HG03045 (cell line): ENCODE measurements around the gene HSF4.
A peak's percentile ranks its signal among the peaks of the same experiment; 100 is the strongest.

Experiments
- ATAC-seq: cut with Tn5 transposase; IDR thresholded peaks from one replicate; pipeline ENCODE4 v1.9.1; 2021; ENCODE audit warnings: mild to moderate bottlenecking, moderate library complexity; ENCODE audit not compliant: unreplicated experiment

HSF4 gene

DNA sequence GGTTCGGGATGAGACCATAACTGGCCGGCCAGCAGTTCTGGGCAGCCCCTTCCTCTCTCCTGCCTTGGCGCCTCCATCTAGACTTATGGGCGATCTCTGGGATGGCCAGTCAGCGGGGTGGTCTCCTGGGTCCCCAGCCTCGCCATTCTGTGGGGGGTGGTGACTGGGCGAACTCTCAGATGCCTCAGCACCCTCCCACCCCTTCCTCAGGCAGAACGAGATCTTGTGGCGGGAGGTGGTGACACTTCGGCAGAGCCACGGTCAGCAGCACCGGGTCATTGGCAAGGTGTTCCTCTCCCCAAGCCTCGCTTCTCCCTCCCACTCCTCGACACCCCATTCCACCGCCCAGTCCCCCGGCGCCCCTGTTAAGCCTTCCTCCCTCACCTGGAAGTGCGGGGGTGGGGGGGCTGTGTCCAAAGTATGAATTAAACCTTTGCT lies 1.6 kb downstream of the HSF4 start:
- no peak for ATAC-seq

GRCh38 chr16:67166598-67167168 lies 2.1 kb downstream of the HSF4 start:
- ATAC-seq: no peak

DNA sequence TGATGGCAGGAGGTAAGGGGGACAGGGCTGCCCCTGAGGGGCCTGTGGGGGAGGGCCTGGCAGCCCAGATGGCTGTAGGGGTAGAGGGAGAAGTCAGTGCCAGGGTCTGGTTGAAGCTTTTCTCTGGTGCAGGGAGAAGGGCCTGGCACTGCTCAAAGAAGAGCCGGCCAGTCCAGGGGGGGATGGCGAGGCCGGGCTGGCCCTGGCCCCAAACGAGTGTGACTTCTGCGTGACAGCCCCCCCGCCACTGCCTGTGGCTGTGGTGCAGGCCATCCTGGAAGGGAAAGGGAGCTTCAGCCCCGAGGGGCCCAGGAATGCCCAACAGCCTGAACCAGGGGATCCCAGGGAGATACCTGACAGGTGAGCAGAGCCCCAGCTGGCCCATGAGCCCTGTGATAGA lies 3.0 kb downstream of the HSF4 start:
- ATAC-seq: no peak

DNA sequence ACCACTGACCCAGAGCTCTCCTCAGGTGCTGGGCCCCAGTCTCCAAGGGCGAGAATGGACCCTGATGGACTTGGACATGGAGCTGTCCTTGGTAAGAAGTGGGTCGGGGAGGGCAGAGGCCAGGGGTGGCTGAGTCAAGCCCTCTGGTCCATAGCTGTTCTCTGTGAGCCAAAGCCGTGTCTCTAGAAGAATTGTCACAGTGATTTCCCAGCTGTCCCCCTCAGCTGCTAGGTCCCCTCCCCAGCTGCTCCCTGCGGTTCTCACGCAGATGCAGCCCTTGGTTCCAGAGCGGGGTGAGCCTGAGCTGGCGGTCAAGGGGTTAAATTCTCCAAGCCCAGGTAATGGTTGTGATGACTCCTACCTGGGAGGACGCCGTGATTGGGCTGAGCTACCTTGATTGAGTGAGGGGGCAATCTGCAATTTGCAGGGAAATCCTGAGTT lies 4.5 kb downstream of the HSF4 start:
- ATAC-seq: no peak

DNA sequence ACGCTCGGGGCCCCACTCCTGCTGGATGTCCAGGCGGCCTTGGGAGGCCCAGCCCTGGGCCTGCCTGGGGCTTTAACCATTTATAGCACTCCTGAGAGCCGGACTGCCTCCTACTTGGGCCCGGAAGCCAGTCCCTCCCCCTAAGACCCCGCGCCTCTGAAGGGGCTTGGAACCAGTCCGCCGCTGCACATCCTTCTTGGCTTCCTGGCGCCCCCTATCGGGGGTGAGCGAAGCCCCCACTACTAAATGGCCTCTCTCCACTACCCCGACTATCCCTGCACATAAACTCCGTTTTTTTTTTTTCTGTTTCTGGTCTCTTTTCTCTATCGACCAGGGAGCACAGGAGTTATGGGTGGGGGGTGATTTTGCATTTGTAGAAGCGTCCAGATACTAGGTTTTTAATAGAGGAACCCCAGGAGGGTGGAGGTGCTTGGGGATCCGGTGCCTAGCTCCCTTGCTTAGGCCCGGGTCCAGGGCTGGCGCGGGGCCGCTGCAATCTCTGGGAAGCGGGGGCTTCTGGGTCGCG lies 5.2 kb downstream of the HSF4 start:
- ATAC-seq: no peak

DNA sequence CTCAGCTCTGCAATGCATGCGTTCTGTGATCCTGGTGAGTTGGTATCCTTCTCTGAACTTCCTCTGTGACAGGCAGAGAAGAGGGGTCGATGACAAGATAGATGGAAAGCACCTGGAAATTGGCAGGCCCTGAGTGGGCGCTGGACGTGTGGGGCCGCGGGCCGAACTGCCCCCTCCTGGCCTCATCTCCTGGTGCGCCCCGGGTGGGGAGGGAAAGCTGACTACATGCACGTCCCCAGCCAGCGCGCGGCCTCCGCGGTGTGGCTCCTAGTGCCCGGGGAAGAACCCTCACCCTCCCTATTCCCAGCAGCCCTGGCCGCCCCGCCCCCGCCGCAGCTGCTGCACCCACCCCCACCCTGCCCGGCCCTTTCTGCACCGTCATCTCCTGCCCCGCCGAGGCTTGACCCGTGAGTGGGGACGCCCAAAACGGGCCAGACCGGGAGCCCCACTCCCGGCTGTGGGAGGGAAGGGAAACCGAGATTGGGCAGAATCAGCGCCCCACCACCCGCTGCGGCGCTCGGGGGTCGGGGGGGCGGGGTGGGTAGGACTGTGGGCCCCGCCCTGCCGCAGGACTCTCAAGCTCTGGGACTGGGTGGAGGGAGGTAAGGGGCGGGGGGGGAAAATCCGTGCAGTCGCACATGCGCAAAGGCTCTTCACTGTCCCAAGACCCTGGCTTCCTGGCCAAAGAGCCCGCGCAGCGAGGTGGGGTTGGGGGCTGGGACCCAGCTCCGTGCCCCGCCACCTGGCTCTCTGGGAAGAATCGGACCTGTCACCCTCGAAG lies 5.8 kb downstream of the HSF4 start, which contains the start of gene NOL3:
Gene NOL3, plus strand, starts transcription at position 371 of the 781 bp plus-strand sequence.
- ATAC-seq: peak; percentile 52

DNA sequence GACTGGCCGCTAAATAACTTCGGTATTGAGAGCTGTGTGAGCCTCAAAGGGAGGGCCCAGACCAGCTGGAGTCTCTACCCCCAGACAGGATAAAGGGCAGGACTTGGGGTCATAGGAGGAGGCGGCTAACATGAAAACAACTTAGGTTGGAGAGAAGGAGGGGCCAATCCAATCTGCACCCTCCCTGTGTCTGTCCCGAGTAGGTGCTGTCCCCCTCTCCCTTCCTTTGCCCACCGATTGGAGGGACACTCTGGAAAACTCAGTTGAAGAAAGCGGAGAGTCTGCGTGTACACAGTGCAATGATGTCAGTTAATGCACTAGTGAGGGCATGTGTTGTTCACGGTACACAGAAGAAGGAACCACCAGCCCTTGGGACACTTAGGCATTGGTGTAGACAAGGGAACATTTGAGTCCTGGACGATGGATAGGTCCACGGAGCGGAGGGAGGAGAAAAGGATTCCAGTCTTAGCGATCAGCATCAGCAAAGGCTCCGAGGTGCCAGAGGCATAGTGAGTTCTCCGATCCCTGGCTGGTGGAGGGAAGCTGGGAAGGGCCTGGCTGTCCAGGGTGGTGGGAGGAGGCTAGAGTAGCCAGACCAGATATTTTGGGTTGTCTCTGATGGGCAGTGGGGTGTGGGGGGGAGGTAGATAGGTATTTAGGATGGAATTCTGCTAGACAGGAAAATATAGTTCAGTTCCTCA lies 6.6 kb downstream of the HSF4 start:
- ATAC-seq: peak; percentile 8

GRCh38 chr16:67173323-67173722 lies 8.8 kb downstream of the HSF4 start:
- ATAC-seq: no peak

DNA sequence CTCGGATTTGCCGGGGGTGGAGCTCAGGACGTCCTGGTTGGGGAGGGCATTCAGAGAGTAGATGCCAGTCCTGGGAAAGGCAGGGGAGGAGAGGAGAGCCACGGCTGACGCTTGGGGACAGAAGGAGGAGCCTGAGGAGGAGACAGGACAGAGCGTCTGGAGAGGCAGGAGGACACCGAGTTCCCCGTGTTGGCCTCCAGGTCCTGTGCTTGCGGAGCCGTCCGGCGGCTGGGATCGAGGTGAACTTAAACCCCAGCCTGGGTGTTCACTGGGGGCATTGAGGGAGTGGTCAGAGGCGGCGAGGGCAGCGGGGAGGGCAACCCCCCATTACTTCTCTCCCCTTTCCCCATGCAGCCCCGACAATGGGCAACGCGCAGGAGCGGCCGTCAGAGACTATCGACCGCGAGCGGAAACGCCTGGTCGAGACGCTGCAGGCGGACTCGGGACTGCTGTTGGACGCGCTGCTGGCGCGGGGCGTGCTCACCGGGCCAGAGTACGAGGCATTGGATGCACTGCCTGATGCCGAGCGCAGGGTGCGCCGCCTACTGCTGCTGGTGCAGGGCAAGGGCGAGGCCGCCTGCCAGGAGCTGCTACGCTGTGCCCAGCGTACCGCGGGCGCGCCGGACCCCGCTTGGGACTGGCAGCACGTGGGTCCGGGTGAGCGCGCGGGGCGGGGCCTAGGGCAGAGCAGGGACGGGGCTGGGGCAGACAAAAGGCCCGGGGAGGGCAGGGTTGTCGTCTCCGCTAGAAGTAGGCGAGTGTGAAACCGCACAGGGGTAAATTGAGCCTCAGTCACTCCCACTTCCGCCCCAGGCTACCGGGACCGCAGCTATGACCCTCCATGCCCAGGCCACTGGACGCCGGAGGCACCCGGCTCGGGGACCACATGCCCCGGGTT lies 9.5 kb downstream of the HSF4 start:
- peak; percentile 26 for ATAC-seq

GRCh38 chr16:67174706-67175231 lies 10.2 kb downstream of the HSF4 start:
- no peak for ATAC-seq

DNA sequence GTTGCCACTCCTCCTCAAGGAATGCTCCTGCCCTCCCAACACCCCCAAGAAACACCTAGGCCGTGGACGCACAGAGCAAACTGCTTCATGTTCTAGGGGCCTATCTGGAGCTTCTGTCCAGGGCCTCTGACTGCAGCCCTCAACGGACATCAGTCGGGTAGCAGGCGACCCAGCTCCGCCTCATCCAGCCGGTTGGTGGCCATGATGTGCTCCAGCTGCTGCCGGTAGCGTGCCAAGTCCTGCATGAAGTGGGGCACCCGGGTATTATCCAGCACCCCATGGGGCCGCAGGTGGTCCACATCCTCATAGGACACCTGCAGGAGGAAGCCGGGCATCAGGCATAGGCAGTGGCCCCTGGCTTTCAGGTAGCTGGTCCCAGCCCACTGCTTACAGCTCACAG lies 12.1 kb downstream of the HSF4 start:
- no peak for ATAC-seq

- no peak for ATAC-seq
Observed at GRCh38 chr16:67177743-67178699, 13.5 kb downstream of the HSF4 start.

- no peak for ATAC-seq
Observed at GRCh38 chr16:67179421-67180080, 15.0 kb downstream of the HSF4 start.

DNA sequence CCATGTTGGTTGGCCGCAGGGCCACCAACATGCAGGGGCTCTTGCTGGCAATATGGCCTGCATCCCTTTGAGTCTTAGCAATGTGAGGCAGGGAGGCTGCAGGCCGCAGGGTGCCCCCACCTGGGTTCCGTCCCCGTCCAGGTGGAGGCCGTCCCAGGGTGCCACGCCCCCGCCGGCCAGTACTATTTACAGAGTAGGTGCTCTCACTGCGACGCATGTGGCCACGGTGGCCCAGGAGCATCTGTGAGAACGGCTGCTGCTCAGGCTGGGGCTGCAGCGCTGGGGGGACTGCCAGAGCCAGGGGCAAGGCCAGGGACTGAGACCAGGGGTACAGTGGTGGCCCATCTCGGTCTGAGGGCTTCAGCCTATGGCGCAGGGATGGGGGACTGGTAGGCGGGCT lies 15.6 kb downstream of the HSF4 start:
- ATAC-seq: no peak

- ATAC-seq: no peak
Observed at GRCh38 chr16:67181346-67181745, 16.8 kb downstream of the HSF4 start.

GRCh38 chr16:67182288-67182687 lies 17.7 kb downstream of the HSF4 start:
- ATAC-seq: no peak

- ATAC-seq: no peak
Observed at GRCh38 chr16:67183284-67183626, 18.7 kb downstream of the HSF4 start.

DNA sequence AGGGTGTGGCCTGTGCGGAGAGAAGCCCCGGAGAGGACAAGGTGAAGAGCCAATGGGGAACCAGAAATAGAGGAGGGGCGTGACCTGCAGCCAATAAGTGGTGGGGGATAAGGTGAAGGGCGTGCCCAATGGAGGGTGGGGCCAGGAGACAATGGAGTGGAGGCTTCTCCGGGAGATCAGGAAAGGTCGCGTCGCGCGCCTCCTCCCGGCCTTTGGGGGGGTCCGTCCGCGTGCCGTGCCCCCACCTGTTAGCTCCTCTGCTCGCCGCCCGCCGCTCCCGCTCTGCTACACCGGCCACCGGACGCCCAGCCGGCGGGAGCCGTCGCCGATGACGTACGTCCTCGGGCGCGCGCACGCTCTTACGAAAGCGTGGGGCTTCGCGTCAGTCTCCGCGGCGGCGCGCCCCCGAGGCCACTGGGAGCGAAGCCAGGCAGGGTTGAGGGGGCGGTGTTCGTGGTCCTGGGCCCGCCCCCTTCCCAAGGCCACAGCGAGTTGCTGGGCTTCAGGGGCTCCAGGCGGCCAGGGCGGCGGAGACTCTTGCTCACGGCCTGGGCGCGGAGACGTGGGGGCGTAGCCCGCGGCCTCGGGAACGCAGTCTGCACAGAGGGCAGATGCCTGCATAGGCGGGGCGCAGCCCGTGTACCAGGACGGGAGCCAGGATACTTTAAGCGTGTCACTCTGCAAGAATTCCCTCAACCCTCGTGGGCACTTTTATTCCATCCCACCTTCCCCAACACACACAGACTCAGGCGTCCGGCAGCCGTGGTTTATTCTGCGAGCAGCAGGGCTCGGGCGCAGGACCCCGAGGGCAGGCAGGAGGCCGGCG lies 19.3 kb downstream of the HSF4 start, which contains the start of gene MATCAP1:
Gene MATCAP1, minus strand, starts transcription at position 337 of the 826 bp plus-strand sequence. CDS start 3,353 bp downstream, outside the sequence.
- ATAC-seq: peak; percentile 90
